Measurements from ENCODE around the gene RASEF. TPM values are rescaled to one million over a fixed set of nuclear protein-coding genes. Genes with fewer than 3 reads are reported as not detected.

The RASEF gene
- total RNA-seq, 1 experiment from 2014 or later = 0.12 TPM

GRCh38 chr9:82949203-82949602 lies 113.7 kb downstream of the RASEF start:
- intact Hi-C loops (cut with micrococcal nuclease) = no loop called here
- H3K9ac ChIP-seq (ENCODE audit: low read length) = no peak overlapping the region
- H2AFZ ChIP-seq (ENCODE audit: low read depth, low read length, poor library complexity, severe bottlenecking) = no peak overlapping the region
- TF ChIP-seq ZFX (IDR thresholded peaks at IDR 0.05) (no peak), RAD21 (IDR thresholded peaks at IDR 0.05; ENCODE audit: low read depth) (no peak), TCF7L2 (IDR thresholded peaks at IDR 0.05; ENCODE audit: borderline replicate concordance, extremely low read depth, insufficient read depth, insufficient read length) (no peak), SP1 (IDR thresholded peaks at IDR 0.05; ENCODE audit: low read depth) (no peak), SRF (IDR thresholded peaks at IDR 0.05; ENCODE audit: low read depth) (no peak), REST (IDR thresholded peaks at IDR 0.05; ENCODE audit: low read depth) (no peak), CBX3 (IDR thresholded peaks at IDR 0.05; ENCODE audit: low read depth) (no peak), EZH2phosphoT487 (IDR thresholded peaks at IDR 0.05; ENCODE audit: borderline replicate concordance) (no peak), JUND (IDR thresholded peaks at IDR 0.05) (no peak), EGR1 (IDR thresholded peaks at IDR 0.05; ENCODE audit: low read depth) (no peak), YY1 (IDR thresholded peaks at IDR 0.05; ENCODE audit: extremely low read depth, insufficient replicate concordance, low read depth, low read length) (no peak), EZH2 (IDR thresholded peaks at IDR 0.05) (no peak), CEBPB (IDR thresholded peaks at IDR 0.05; ENCODE audit: low read depth) (no peak), FOSL1 (IDR thresholded peaks at IDR 0.05; ENCODE audit: low read depth) (no peak), ELF1 (IDR thresholded peaks at IDR 0.05; ENCODE audit: borderline replicate concordance, low read depth) (no peak), SIN3A (IDR thresholded peaks at IDR 0.05; ENCODE audit: low read depth) (no peak), ZNF274 (IDR thresholded peaks at IDR 0.05; ENCODE audit: low read depth, low read length) (no peak), POLR2AphosphoS5 (IDR thresholded peaks at IDR 0.05; ENCODE audit: low read depth, low read length) (no peak)
- TF ChIP-seq, protein P1, sequence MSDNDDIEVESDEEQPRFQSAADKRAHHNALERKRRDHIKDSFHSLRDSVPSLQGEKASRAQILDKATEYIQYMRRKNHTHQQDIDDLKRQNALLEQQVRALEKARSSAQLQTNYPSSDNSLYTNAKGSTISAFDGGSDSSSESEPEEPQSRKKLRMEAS (IDR thresholded peaks at IDR 0.05) = no peak
- no peak overlapping the region for H3K4me2 ChIP-seq (ENCODE audit: low read length)
- no peak overlapping the region for H3K4me3 ChIP-seq (replicated peaks in 1 of 2; ENCODE audit: low read depth in 1 of 2, low read length in 2 of 2)
- no peaks in the 10 kb centered on the region for H3K9me3 ChIP-seq (ENCODE audit: control insufficient read depth in 1 of 2, insufficient read depth in 1 of 2, low read depth in 1 of 2, low read length in 2 of 2)
- CTCF ChIA-PET = no interaction called here
- RAD21 ChIA-PET (ENCODE audit: low non-redundant PET in 1 of 2, low total read pairs in 2 of 2, uncharacterized antibody in 2 of 2, unreplicated experiment in 2 of 2) = no interaction called here
- ATAC-seq (no peak), DNase-seq (ENCODE audit: low read depth, low spot score) (no peak)
- H3K36me3 ChIP-seq (ENCODE audit: control insufficient read depth in 1 of 2, insufficient read depth in 2 of 2, low read length in 2 of 2) = no peaks in the 10 kb centered on the region
- no peak overlapping the region for H3K27ac ChIP-seq (ENCODE audit: low read depth, low read length)
- H3K27me3 ChIP-seq (ENCODE audit: insufficient read depth, low read length) = no peaks in the 10 kb centered on the region
- POLR2A ChIA-PET = no interaction called here
- no peaks in the 10 kb centered on the region for H3K4me1 ChIP-seq (ENCODE audit: control insufficient read depth in 1 of 2, insufficient read depth in 2 of 2, low read length in 2 of 2)
- H3K9me2 ChIP-seq (ENCODE audit: insufficient read depth) = no peaks in the 10 kb centered on the region
- no peaks in the 10 kb centered on the region for H3K79me2 ChIP-seq (ENCODE audit: insufficient read depth, low read length)
- BruUV-seq (replicated peaks) = no TSS peak
- no peaks in the 10 kb centered on the region for H4K20me1 ChIP-seq (ENCODE audit: insufficient read depth)
